Spleen (tissue), 11 donors: Measurements from ENCODE around the gene SPINT2. TPM values are rescaled to one million over a fixed set of nuclear protein-coding genes. Genes with fewer than 3 reads are reported as not detected.

Experiments used
- DNase-seq: peaks from one replicate; pipeline ENCODE4 v3.0.0-alpha.2; 2020
- H3K27ac ChIP-seq, 8 donors: fragments of 200-600 bp; sonication (generic) in 7 of 8; 1 replicate in 4 of 8; 2 replicates in 4 of 8; pipeline versions ENCODE4 v1.5.0 to v1.8.0; 2016 to 2021; ENCODE audit warnings: inconsistent platforms in 4 of 8, mild to moderate bottlenecking in 4 of 8, moderate library complexity in 1 of 8
- H3K27me3 ChIP-seq, 7 donors: fragments of 200-600 bp; sonication (generic) in 6 of 7; replicated peaks in 1 of 7; 1 replicate in 4 of 7; 2 replicates in 3 of 7; pipeline versions ENCODE4 v1.5.0 to v1.8.0; 2016 to 2021; ENCODE audit warnings: inconsistent platforms in 3 of 7, mild to moderate bottlenecking in 1 of 7
- H3K36me3 ChIP-seq, 6 donors: fragments of 200-600 bp; sonication (generic) in 5 of 6; 1 replicate in 4 of 6; 2 replicates in 2 of 6; pipeline versions ENCODE4 v1.5.0 to v1.8.0; 2016 to 2021; ENCODE audit warnings: inconsistent platforms in 2 of 6
- H3K4me1 ChIP-seq, 6 donors: fragments of 200-600 bp; sonication (generic) in 5 of 6; 1 replicate in 3 of 6; 2 replicates in 3 of 6; pipeline versions ENCODE4 v1.5.0 to v1.8.0; 2016 to 2021; ENCODE audit warnings: inconsistent platforms in 3 of 6
- H3K4me3 ChIP-seq, 8 donors: fragments of 200-600 bp; sonication (generic) in 7 of 8; 1 replicate in 4 of 8; 2 replicates in 4 of 8; pipeline versions ENCODE4 v1.5.0 to v1.8.0; 2016 to 2021; ENCODE audit warnings: inconsistent platforms in 4 of 8, mild to moderate bottlenecking in 4 of 8, moderate library complexity in 2 of 8
- H3K9me3 ChIP-seq, 8 donors: fragments of 200-600 bp; sonication (generic) in 7 of 8; 1 replicate in 4 of 8; 2 replicates in 4 of 8; pipeline versions ENCODE4 v1.5.0 to v1.8.0; 2016 to 2021; ENCODE audit warnings: inconsistent platforms in 4 of 8
- POLR2A ChIP-seq, 3 donors: fragments of 450-650 bp; IDR thresholded peaks; one replicate each; pipeline ENCODE4 v1.5.1; 2017; ENCODE audit warnings: antibody characterized with exemption in 3 of 3, mild to moderate bottlenecking in 1 of 3
- POLR2AphosphoS5 ChIP-seq, 3 donors: sonication (generic); formaldehyde crosslinking; IDR thresholded peaks; one replicate each; pipeline ENCODE4 v1.5.1; 2017; ENCODE audit warnings: antibody characterized with exemption in 3 of 3
- WGBS, 5 donors: extraction: QIAGEN DNeasy Blood & Tissue Kit in 3 of 5; methylation state at CpG; one replicate each; pipeline versions ENCODE4 v1.1.5 to v1.1.7; 2013 to 2018; 5-methylcytosine and 5-hydroxymethylcytosine counted together
- intact Hi-C: fragments of 100-400 bp; cut with DNase I; formaldehyde crosslinking; loops from one replicate; pipeline ENCODE4 v1.15.0; 2023; ENCODE audit warnings: low total_unique reads
- polyA plus RNA-seq, 3 donors: library from polyadenylated mRNA; stranded (reverse); fragments of 200-250 nt; gene quantifications; one replicate each; pipeline ENCODE4 v1.2.1, GENCODE V29; 2013
- total RNA-seq, 7 donors: library from RNA; depleted of rRNA in 3 of 7; stranded (reverse); fragments of >200 nt in 3 of 7; fragmentation: NEBNext Ultra II Directional in 4 of 7; extraction: Animal tissue kit (Norgen Biotek cat#: 25700) in 4 of 7; gene quantifications; one replicate each; pipeline versions ENCODE4 v1.1.0 to v1.2.1, GENCODE V29; 2016 to 2021
- TF ChIP-seq, protein P1 (sequence below), 11 experiments: fragments of 200-600 bp in 7 of 11; fragments of 450-650 bp in 4 of 11; sonication (generic) in 4 of 11; IDR thresholded peaks in 8 of 11; conservative IDR thresholded peaks in 3 of 11; 1 replicate in 7 of 11; 2 replicates in 4 of 11; pipeline versions ENCODE4 v1.4.0 to v1.8.0; 2016 to 2021; ENCODE audit warnings: antibody characterized with exemption in 11 of 11, inconsistent platforms in 4 of 11, mild to moderate bottlenecking in 1 of 11
- donor health status: healthy with polysubstance abuse.
- donor health status: DM: no; HTN: no; CAD: no; lungs with moderate emphysema.
- donor health status: DM: no; HTN: no; CAD: no.
- donor health status: Bipolar disorder and iron deficiency.
- donor health status: healthy.
- donor health status: DM: no; HTN: no; CAD: no.
- donor health status: DM: yes; HTN: yes; CAD: no.

SPINT2 gene
- total and polyA plus RNA-seq, 10 donors = 41.2 to 87.8 (median 64.4) TPM

DNA sequence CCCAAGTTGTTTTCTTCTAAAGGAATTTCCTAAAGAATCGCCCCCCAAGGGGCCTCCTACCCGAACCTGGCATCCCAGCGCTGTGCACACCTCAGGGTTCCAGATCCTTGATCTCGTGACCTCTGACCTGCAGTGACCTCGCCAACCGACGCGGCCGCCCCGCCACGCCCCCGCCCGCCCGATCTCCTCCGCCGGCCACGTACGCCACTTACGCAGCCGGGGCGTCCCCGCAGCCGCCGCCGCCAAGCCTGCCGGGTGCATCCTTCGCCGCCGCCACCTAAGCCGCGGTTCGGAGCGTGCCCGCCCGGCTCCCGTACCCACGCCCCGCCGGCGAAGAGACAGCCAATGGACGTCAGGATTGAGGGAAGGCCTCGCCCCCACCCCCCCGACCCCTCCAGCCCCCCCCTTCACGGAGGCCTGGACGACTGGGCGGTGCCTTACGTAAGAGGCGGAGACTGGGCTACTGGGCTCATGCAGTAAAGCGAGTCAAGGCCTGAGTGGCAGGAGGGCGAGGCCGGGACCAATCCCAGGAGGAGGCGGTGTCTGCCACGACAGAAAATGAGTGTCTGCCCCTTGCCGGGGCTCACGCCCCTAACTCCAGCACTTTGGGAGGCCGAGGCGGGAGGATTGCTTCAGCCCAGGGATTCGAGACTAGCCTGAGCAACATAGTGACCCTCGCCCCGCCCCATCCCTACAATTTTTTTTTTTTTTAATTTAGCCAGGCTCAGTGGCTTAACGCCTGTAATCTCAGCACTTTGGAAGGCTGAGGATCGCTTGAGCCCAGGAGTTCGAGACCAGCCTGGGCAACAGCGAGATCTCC, 51.5 kb downstream of the SPINT2 start, which contains the start of gene YIF1B:
TSS of gene YIF1B (minus strand) at position 291 of the 820 bp plus-strand sequence. CDS start at position 261, 30 bp downstream.
- 0 to 1% (median 0%) methylated on average over 43 to 64 of the region's 64 CpGs for WGBS, 5 donors
- H3K27me3 ChIP-seq = no peaks in the 10 kb centered on the region
- peak within 1 kb of the TSS; percentile 72 to 93 (median 90) for H3K27ac ChIP-seq
- no peaks in the 10 kb centered on the region for H3K36me3 ChIP-seq
- DNase-seq = peak; percentile 99
- TF ChIP-seq, protein P1, sequence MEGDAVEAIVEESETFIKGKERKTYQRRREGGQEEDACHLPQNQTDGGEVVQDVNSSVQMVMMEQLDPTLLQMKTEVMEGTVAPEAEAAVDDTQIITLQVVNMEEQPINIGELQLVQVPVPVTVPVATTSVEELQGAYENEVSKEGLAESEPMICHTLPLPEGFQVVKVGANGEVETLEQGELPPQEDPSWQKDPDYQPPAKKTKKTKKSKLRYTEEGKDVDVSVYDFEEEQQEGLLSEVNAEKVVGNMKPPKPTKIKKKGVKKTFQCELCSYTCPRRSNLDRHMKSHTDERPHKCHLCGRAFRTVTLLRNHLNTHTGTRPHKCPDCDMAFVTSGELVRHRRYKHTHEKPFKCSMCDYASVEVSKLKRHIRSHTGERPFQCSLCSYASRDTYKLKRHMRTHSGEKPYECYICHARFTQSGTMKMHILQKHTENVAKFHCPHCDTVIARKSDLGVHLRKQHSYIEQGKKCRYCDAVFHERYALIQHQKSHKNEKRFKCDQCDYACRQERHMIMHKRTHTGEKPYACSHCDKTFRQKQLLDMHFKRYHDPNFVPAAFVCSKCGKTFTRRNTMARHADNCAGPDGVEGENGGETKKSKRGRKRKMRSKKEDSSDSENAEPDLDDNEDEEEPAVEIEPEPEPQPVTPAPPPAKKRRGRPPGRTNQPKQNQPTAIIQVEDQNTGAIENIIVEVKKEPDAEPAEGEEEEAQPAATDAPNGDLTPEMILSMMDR (IDR thresholded peaks at IDR 0.05 in 8 of 11, conservative IDR thresholded peaks at IDR 0.05 in 3 of 11) = peak in 1 of 11 experiments; percentile 32
- TF ChIP-seq POLR2AphosphoS5 (IDR thresholded peaks at IDR 0.05) = peak; percentile 82 to 90 (median 90)
- TF ChIP-seq POLR2A (IDR thresholded peaks at IDR 0.05) = no peak
- peak within 1 kb of the TSS; percentile 37 to 78 (median 56) for H3K4me3 ChIP-seq
- intact Hi-C loops = no loop called here
- H3K9me3 ChIP-seq = no peaks in the 10 kb centered on the region
- H3K4me1 ChIP-seq = peaks cover 28 to 85% (median 54%) of the 10 kb centered on the region in 6 donors

DNA sequence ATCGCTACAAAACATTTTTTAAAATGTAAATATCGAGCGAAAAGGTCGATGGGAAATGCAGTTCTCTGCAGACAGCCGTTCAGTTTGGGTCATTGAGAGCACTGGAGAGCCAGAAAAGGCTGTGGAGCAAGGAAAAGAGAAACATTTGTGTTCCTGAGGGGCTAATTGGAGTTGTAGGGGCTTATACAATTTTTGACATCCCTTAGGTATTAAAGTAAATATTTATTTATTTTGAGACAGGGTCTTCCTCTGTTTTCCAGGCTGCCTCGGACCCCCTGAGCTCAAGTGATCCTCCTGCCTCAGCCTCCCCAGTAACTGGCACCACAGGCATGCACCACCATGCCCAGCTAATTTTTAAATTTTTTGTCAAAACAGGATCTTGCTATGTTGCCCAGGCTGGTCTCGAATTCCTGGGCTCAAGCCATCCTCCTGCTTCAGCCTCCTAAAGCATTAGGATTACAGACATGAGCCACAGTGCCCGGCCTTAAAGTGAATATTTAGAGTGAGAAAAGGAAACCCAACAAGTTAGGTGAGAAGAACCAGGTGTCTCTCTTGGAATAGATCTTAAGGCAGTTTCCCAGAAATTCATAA, 52.2 kb downstream of the SPINT2 start:
- H3K27ac ChIP-seq = peak overlapping the region; percentile 72 to 93 (median 90)
- no peak for DNase-seq
- intact Hi-C loops = no loop called here
- peaks cover 29 to 92% (median 60%) of the 10 kb centered on the region in 6 donors for H3K4me1 ChIP-seq
- H3K4me3 ChIP-seq = peak overlapping the region; percentile 6 to 78 (median 56)
- H3K36me3 ChIP-seq = no peaks in the 10 kb centered on the region
- H3K27me3 ChIP-seq = no peaks in the 10 kb centered on the region
- WGBS, 5 donors = 20 to 27% (median 25%) methylated on average over 8 of the region's 8 CpGs
- no peaks in the 10 kb centered on the region for H3K9me3 ChIP-seq
- TF ChIP-seq POLR2AphosphoS5 (IDR thresholded peaks at IDR 0.05) (no peak), POLR2A (IDR thresholded peaks at IDR 0.05) (no peak)
- TF ChIP-seq, protein P1 (IDR thresholded peaks at IDR 0.05 in 8 of 11, conservative IDR thresholded peaks at IDR 0.05 in 3 of 11) = no peak

DNA sequence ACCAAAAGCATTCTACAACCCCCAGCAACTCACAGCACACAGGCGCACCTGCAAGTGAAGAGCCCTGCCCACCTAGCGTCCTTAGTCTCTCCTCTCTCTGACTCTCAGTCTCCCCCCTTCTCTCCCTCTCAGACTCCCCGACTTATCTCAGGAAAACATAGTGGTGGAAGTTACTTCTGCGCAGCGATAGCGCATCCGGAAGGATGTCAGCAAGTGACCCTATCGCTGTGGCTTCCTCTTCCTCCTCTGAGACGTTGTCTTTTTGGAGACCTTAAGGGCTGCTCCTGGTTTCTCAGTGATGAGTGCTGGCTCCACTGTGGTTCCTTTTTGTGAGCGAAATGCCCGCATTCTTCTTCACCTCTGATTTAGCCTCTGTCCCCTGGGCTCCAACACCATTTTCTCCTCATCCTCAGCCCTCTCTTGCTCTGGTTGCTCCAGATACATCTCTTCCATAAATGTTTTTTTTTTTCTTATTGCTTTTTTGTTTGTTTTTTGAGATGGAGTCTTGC, 52.8 kb downstream of the SPINT2 start:
- TF ChIP-seq, protein P1 (IDR thresholded peaks at IDR 0.05 in 8 of 11, conservative IDR thresholded peaks at IDR 0.05 in 3 of 11) = no peak
- TF ChIP-seq POLR2AphosphoS5 (IDR thresholded peaks at IDR 0.05) (peak in 2 of 3 donors; percentile 42 to 86), POLR2A (IDR thresholded peaks at IDR 0.05) (no peak)
- DNase-seq = peak; percentile 82
- Histone ChIP-seq H3K27ac (peak overlapping the region; percentile 72 to 93 (median 90)), H3K4me3 (peak overlapping the region; percentile 0 to 78 (median 56)), H3K36me3 (no peaks in the 10 kb centered on the region), H3K4me1 (peaks cover 35 to 97% (median 65%) of the 10 kb centered on the region in 6 donors), H3K27me3 (no peaks in the 10 kb centered on the region), H3K9me3 (no peaks in the 10 kb centered on the region)
- WGBS, 5 donors = 9 to 19% (median 11%) methylated on average over 11 of the region's 11 CpGs
- intact Hi-C loops = no loop called here
